Peyer's patch (tissue), 4 donors: ENCODE measurements around the gene PIAS4.

Source experiments
- POLR2A ChIP-seq, 2 donors: fragments of 450-650 bp; IDR thresholded peaks; one replicate each; pipeline ENCODE4 v1.5.1; 2017; ENCODE audit warnings: antibody characterized with exemption in 2 of 2, mild to moderate bottlenecking in 2 of 2, moderate library complexity in 2 of 2
- TF ChIP-seq, protein P1 (sequence below), 6 experiments: fragments of 450-650 bp in 4 of 6; fragments of 200-600 bp in 2 of 6; sonication (generic) in 1 of 6; IDR thresholded peaks; one replicate each; pipeline ENCODE4 v1.5.1; 2017 to 2019; ENCODE audit warnings: antibody characterized with exemption in 6 of 6, mild to moderate bottlenecking in 3 of 6, moderate library complexity in 1 of 6

- TF ChIP-seq, protein P1, sequence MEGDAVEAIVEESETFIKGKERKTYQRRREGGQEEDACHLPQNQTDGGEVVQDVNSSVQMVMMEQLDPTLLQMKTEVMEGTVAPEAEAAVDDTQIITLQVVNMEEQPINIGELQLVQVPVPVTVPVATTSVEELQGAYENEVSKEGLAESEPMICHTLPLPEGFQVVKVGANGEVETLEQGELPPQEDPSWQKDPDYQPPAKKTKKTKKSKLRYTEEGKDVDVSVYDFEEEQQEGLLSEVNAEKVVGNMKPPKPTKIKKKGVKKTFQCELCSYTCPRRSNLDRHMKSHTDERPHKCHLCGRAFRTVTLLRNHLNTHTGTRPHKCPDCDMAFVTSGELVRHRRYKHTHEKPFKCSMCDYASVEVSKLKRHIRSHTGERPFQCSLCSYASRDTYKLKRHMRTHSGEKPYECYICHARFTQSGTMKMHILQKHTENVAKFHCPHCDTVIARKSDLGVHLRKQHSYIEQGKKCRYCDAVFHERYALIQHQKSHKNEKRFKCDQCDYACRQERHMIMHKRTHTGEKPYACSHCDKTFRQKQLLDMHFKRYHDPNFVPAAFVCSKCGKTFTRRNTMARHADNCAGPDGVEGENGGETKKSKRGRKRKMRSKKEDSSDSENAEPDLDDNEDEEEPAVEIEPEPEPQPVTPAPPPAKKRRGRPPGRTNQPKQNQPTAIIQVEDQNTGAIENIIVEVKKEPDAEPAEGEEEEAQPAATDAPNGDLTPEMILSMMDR (IDR thresholded peaks at IDR 0.05), result no peak
- TF ChIP-seq POLR2A (IDR thresholded peaks at IDR 0.05), result peak; percentile 19 to 48
Measured at GRCh38 chr19:3966051-3967017, 41.2 kb upstream of the PIAS4 start.
